Smooth muscle cell (in vitro differentiated cells): ENCODE results near the gene TEX22. TPM values are rescaled to one million over a fixed set of nuclear protein-coding genes. Genes with fewer than 3 reads are reported as not detected.

ENCODE experiments used
- DNase-seq: peaks from one replicate; lab custom pipeline; 2025; ENCODE audit not compliant: unreplicated experiment; lab: John Stamatoyannopoulos, UW
- H2AFZ ChIP-seq: fragments of 200-600 bp; sonication (generic); 2 replicates; pipeline ENCODE4 v1.6.0; 2016; ENCODE audit warnings: antibody characterized with exemption, low read depth, mild to moderate bottlenecking
- H3F3A ChIP-seq: fragments of 200-600 bp; sonication (generic); 2 replicates; pipeline ENCODE4 v1.6.0; 2017; ENCODE audit warnings: antibody characterized with exemption, low read depth
- H3K27ac ChIP-seq: fragments of 200-600 bp; sonication (generic); 2 replicates; pipeline ENCODE4 v1.5.1; 2016; ENCODE audit warnings: low read depth, mild to moderate bottlenecking
- H3K27me3 ChIP-seq: fragments of 200-600 bp; sonication (generic); 2 replicates; pipeline ENCODE4 v1.6.1; 2016; ENCODE audit warnings: low read depth, mild to moderate bottlenecking
- H3K36me3 ChIP-seq: fragments of 200-600 bp; sonication (generic); 2 replicates; pipeline ENCODE4 v1.5.1; 2016; ENCODE audit warnings: low read depth
- H3K4me1 ChIP-seq: fragments of 200-600 bp; sonication (generic); 2 replicates; pipeline ENCODE4 v1.5.1; 2016; ENCODE audit warnings: low read depth
- H3K4me2 ChIP-seq: fragments of 200-600 bp; sonication (generic); 2 replicates; pipeline ENCODE4 v1.6.0; 2016; ENCODE audit warnings: mild to moderate bottlenecking
- H3K4me3 ChIP-seq: fragments of 200-600 bp; sonication (generic); 2 replicates; pipeline ENCODE4 v1.5.1; 2016; ENCODE audit warnings: mild to moderate bottlenecking
- H3K79me2 ChIP-seq: fragments of 200-600 bp; sonication (generic); 2 replicates; pipeline ENCODE4 v1.6.0; 2016; ENCODE audit warnings: low read depth, mild to moderate bottlenecking
- H3K9ac ChIP-seq: fragments of 200-600 bp; sonication (generic); 2 replicates; pipeline ENCODE4 v1.6.0; 2016; ENCODE audit warnings: low read depth
- H3K9me3 ChIP-seq: fragments of 200-600 bp; sonication (generic); replicated peaks from 2 replicates; pipeline ENCODE4 v1.5.1; 2016; ENCODE audit warnings: low read depth
- H4K20me1 ChIP-seq: fragments of 200-600 bp; sonication (generic); 2 replicates; pipeline ENCODE4 v1.6.0; 2016; ENCODE audit warnings: low read depth
- WGBS: methylation state at CpG from one replicate; pipeline ENCODE4 v1.1.7; 2016; ENCODE audit warnings: low lambda C conversion rate; 5-methylcytosine and 5-hydroxymethylcytosine counted together
- polyA plus RNA-seq: library from polyadenylated mRNA; unstranded; fragments of >200 nt; fragmentation: Nextera tagmentation; extraction: Ambion mirVana; gene quantifications from 2 replicates; pipeline ENCODE4 v1.2.1, GENCODE V29; 2016
- total RNA-seq: library from RNA; depleted of rRNA; stranded (reverse); fragments of >200 nt; gene quantifications from 2 replicates; pipeline ENCODE4 v1.2.3, GENCODE V29; 2014
- TF ChIP-seq, protein P1 (sequence below): fragments of 200-600 bp; sonication (generic); IDR thresholded peaks from 2 replicates; pipeline ENCODE4 v1.5.1; 2017; ENCODE audit warnings: borderline replicate concordance, mild to moderate bottlenecking, antibody characterized with exemption; ENCODE audit not compliant: insufficient read depth, poor library complexity, severe bottlenecking

Gene TEX22
- total and polyA plus RNA-seq, 2 experiments from 2014 or later = 0.09 to 0.93 TPM

GRCh38 chr14:105353136-105353535 lies 45.2 kb upstream of the TEX22 start:
- Histone ChIP-seq H3K4me1 (no peaks in the 10 kb centered on the region), H3K27me3 (no peaks in the 10 kb centered on the region), H3F3A (no peaks in the 10 kb centered on the region), H3K79me2 (no peaks in the 10 kb centered on the region), H4K20me1 (peaks cover 27% of the 10 kb centered on the region), H2AFZ (no peak overlapping the region), H3K27ac (no peak overlapping the region), H3K4me3 (no peak overlapping the region), H3K4me2 (no peak overlapping the region), H3K36me3 (no peaks in the 10 kb centered on the region), H3K9ac (no peak overlapping the region), H3K9me3 (no peaks in the 10 kb centered on the region)
- DNase-seq = no peak
- TF ChIP-seq, protein P1, sequence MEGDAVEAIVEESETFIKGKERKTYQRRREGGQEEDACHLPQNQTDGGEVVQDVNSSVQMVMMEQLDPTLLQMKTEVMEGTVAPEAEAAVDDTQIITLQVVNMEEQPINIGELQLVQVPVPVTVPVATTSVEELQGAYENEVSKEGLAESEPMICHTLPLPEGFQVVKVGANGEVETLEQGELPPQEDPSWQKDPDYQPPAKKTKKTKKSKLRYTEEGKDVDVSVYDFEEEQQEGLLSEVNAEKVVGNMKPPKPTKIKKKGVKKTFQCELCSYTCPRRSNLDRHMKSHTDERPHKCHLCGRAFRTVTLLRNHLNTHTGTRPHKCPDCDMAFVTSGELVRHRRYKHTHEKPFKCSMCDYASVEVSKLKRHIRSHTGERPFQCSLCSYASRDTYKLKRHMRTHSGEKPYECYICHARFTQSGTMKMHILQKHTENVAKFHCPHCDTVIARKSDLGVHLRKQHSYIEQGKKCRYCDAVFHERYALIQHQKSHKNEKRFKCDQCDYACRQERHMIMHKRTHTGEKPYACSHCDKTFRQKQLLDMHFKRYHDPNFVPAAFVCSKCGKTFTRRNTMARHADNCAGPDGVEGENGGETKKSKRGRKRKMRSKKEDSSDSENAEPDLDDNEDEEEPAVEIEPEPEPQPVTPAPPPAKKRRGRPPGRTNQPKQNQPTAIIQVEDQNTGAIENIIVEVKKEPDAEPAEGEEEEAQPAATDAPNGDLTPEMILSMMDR = no peak
- WGBS = 94% methylated on average over 5 of the region's 10 CpGs

DNA sequence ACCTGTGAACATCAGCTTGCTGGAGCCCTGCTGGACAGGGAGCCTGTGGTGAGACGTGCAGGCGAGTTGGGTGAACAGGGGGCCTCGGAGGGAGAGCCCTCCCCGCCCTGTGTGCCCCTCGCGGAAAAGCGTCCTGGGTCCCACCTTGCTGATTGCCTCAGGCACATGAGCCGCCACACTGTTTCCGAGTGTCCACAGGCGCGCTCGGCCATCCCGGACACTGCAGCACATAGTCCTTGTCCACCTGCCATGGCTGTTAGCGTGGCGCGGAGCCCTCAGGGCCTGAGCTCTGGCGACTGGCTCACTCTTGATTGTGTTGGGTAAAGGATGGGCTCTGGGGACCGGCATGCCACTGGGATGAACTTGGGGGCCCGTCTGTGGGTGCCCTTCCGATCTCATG lies 43.8 kb upstream of the TEX22 start:
- Histone ChIP-seq H4K20me1 (peaks cover 18% of the 10 kb centered on the region), H3K4me2 (no peak overlapping the region), H3K36me3 (no peaks in the 10 kb centered on the region), H3K9me3 (no peaks in the 10 kb centered on the region), H3K27me3 (no peaks in the 10 kb centered on the region), H3K4me3 (no peak overlapping the region), H3K9ac (no peak overlapping the region), H3K79me2 (no peaks in the 10 kb centered on the region), H2AFZ (no peak overlapping the region), H3K4me1 (no peaks in the 10 kb centered on the region), H3K27ac (no peak overlapping the region), H3F3A (no peaks in the 10 kb centered on the region)
- WGBS = 96% methylated on average over 20 of the region's 20 CpGs
- TF ChIP-seq, protein P1 = no peak
- DNase-seq = no peak

DNA sequence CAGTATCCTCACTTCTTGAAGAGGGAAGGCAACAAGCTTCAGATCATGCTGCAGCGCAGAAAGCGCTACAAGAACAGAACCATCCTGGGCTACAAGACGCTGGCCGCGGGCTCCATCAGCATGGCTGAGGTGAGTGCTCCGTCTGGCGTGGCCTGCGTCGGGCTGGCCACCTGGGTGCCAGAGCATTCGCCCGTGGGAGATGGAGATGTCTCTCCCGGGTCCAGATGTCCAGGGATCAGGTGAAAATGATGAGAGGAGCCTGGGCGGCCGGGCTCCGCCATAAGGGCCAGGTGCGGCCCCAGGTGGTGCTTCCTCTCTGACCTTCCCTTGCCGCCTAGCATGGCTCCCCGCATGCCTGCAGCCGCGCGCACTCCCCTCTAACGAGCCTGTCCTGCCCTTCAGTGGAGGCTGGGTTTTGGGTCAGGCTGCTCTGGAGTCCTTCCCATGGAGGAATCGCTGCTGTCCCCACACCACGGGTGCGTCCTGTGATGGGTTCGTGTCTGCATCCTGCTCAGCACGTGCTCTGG lies 43.2 kb upstream of the TEX22 start:
- no peak for DNase-seq
- 96% methylated on average over 27 of the region's 27 CpGs for WGBS
- no peaks in the 10 kb centered on the region for H3F3A ChIP-seq

More for the DNA sequence above, 43.2 kb upstream of the TEX22 start:
- Histone ChIP-seq H3K36me3 (no peaks in the 10 kb centered on the region), H4K20me1 (peaks cover 18% of the 10 kb centered on the region), H3K4me1 (no peaks in the 10 kb centered on the region), H3K9ac (no peak overlapping the region), H2AFZ (no peak overlapping the region), H3K27me3 (no peaks in the 10 kb centered on the region), H3K4me3 (no peak overlapping the region), H3K9me3 (no peaks in the 10 kb centered on the region), H3K79me2 (no peaks in the 10 kb centered on the region), H3K4me2 (no peak overlapping the region), H3K27ac (no peak overlapping the region)
- TF ChIP-seq, protein P1 = no peak
